Astrocyte (in vitro differentiated cells and primary cell): ENCODE results near the gene RPN2. TPM values are rescaled to one million over a fixed set of nuclear protein-coding genes. Genes with fewer than 3 reads are reported as not detected.

Source experiments
- DNase-seq: peaks from one replicate; pipeline ENCODE4 v3.0.0-alpha.2; 2010; ENCODE audit warnings: low read depth
- FAIRE-seq: peaks from 2 replicates; lab custom pipeline; 2011; peaks lifted over from hg19 to GRCh38; lab: Jason Lieb, UNC
- H2AFZ ChIP-seq: 2 replicates; pipeline ENCODE4 v1.6.0; 2012; ENCODE audit warnings: low read depth, low read length, inconsistent platforms
- H3K27ac ChIP-seq: 2 replicates; pipeline ENCODE4 v1.5.1; 2011; ENCODE audit warnings: low read depth, low read length, inconsistent platforms
- H3K27me3 ChIP-seq: 2 replicates; pipeline ENCODE4 v1.6.0; 2011; ENCODE audit warnings: low read length, inconsistent platforms; ENCODE audit not compliant: insufficient read depth
- H3K36me3 ChIP-seq: 2 replicates; pipeline ENCODE4 v1.5.1; 2011; ENCODE audit warnings: low read length, inconsistent platforms; ENCODE audit not compliant: insufficient read depth
- H3K4me1 ChIP-seq: 2 replicates; pipeline ENCODE4 v1.5.1; 2011; ENCODE audit warnings: low read length, inconsistent platforms; ENCODE audit not compliant: insufficient read depth
- H3K4me2 ChIP-seq: 2 replicates; pipeline ENCODE4 v1.6.0; 2012; ENCODE audit warnings: low read length, inconsistent platforms
- H3K4me3 ChIP-seq: 2 replicates; pipeline ENCODE4 v1.5.1; 2011; ENCODE audit warnings: low read depth, mild to moderate bottlenecking, low read length, inconsistent platforms; ENCODE audit not compliant: insufficient read depth
- H3K79me2 ChIP-seq: 2 replicates; pipeline ENCODE4 v1.6.0; 2012; ENCODE audit warnings: mild to moderate bottlenecking, low read length, inconsistent platforms; ENCODE audit not compliant: insufficient read depth
- H3K9ac ChIP-seq: 2 replicates; pipeline ENCODE4 v1.6.0; 2012; ENCODE audit warnings: mild to moderate bottlenecking, low read length, inconsistent platforms
- H3K9me3 ChIP-seq: 2 replicates; pipeline ENCODE4 v1.5.1; 2012; ENCODE audit warnings: low read depth, mild to moderate bottlenecking, low read length, inconsistent platforms; ENCODE audit not compliant: insufficient read depth
- H4K20me1 ChIP-seq: 2 replicates; pipeline ENCODE4 v1.6.0; 2012; ENCODE audit warnings: low read length, inconsistent platforms; ENCODE audit not compliant: insufficient read depth
- H3K27ac Mint-ChIP-seq: one replicate; pipeline ENCODE4 v1.8.0; 2021; ENCODE audit warnings: mild to moderate bottlenecking, mixed read lengths; ENCODE audit not compliant: unreplicated experiment
- H3K27me3 Mint-ChIP-seq: one replicate; pipeline ENCODE4 v1.8.0; 2021; ENCODE audit warnings: low read depth, mixed read lengths; ENCODE audit not compliant: unreplicated experiment
- H3K36me3 Mint-ChIP-seq: one replicate; pipeline ENCODE4 v1.8.0; 2021; ENCODE audit warnings: low read depth, mixed read lengths; ENCODE audit not compliant: unreplicated experiment
- H3K4me1 Mint-ChIP-seq: one replicate; pipeline ENCODE4 v1.8.0; 2021; ENCODE audit warnings: low read depth, mixed read lengths; ENCODE audit not compliant: unreplicated experiment
- H3K4me3 Mint-ChIP-seq: one replicate; pipeline ENCODE4 v1.8.0; 2021; ENCODE audit warnings: mild to moderate bottlenecking, moderate library complexity, mixed read lengths; ENCODE audit not compliant: unreplicated experiment
- H3K9me3 Mint-ChIP-seq: one replicate; pipeline ENCODE4 v1.8.0; 2021; ENCODE audit warnings: mild to moderate bottlenecking, mixed read lengths; ENCODE audit not compliant: unreplicated experiment
- EZH2 ChIP-seq: IDR thresholded peaks from 2 replicates; pipeline ENCODE4 v1.6.1; 2012; ENCODE audit warnings: mild to moderate bottlenecking, low read length, inconsistent platforms; ENCODE audit not compliant: insufficient read depth
- total RNA-seq: library from RNA; stranded (reverse); gene quantifications from 2 replicates; pipeline ENCODE4 v1.2.1, GENCODE V29; 2021
- TF ChIP-seq, protein P1 (sequence below): IDR thresholded peaks from 2 replicates; pipeline ENCODE4 v1.5.1; 2011; ENCODE audit warnings: low read depth, mild to moderate bottlenecking, inconsistent platforms, low read length, moderate library complexity; ENCODE audit not compliant: insufficient read depth

RPN2 gene
- total RNA-seq, 1 donor from 2014 or later, result 259 TPM

DNA sequence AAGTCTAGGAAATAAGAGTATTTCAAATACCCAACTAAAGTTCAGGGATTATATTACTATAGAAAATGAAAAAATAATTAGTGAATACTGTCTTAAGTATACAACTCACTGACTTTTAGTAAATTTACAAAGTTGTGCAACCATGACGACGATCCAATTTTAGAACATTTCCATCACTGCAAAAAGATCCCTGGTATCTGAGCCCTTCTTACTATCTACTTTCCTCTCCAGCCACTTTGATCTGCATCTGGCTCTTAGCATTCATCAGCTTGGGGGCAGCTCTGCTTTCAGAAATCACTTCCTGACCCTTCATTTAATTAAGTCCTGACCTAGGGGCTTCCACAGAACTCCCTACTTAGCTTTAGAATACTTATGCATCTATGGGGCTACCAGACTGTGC lies 45.2 kb upstream of the RPN2 start:
- FAIRE-seq, result no peak
- Histone ChIP-seq H2AFZ (no peak overlapping the region), H3K79me2 (no peaks in the 10 kb centered on the region), H3K4me1 (no peaks in the 10 kb centered on the region), H3K27ac (no peak overlapping the region), H3K4me3 (no peak overlapping the region), H3K27me3 (no peaks in the 10 kb centered on the region), H3K9ac (no peak overlapping the region), H3K9me3 (no peaks in the 10 kb centered on the region), H3K36me3 (no peaks in the 10 kb centered on the region), H4K20me1 (no peaks in the 10 kb centered on the region), H3K4me2 (no peak overlapping the region)
- H3K4me3 Mint-ChIP-seq, result no peak overlapping the region
- no peaks in the 10 kb centered on the region for H3K9me3 Mint-ChIP-seq
- no peak for TF ChIP-seq EZH2
- TF ChIP-seq, protein P1, sequence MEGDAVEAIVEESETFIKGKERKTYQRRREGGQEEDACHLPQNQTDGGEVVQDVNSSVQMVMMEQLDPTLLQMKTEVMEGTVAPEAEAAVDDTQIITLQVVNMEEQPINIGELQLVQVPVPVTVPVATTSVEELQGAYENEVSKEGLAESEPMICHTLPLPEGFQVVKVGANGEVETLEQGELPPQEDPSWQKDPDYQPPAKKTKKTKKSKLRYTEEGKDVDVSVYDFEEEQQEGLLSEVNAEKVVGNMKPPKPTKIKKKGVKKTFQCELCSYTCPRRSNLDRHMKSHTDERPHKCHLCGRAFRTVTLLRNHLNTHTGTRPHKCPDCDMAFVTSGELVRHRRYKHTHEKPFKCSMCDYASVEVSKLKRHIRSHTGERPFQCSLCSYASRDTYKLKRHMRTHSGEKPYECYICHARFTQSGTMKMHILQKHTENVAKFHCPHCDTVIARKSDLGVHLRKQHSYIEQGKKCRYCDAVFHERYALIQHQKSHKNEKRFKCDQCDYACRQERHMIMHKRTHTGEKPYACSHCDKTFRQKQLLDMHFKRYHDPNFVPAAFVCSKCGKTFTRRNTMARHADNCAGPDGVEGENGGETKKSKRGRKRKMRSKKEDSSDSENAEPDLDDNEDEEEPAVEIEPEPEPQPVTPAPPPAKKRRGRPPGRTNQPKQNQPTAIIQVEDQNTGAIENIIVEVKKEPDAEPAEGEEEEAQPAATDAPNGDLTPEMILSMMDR, result no peak
- H3K27ac Mint-ChIP-seq, result no peak overlapping the region
- no peaks in the 10 kb centered on the region for H3K4me1 Mint-ChIP-seq
- DNase-seq, result no peak
- H3K36me3 Mint-ChIP-seq, result no peaks in the 10 kb centered on the region
- peaks cover 20% of the 10 kb centered on the region for H3K27me3 Mint-ChIP-seq

GRCh38 chr20:37137547-37137946 lies 41.6 kb upstream of the RPN2 start:
- TF ChIP-seq, protein P1, result no peak
- peaks cover 18% of the 10 kb centered on the region for H3K27me3 Mint-ChIP-seq
- no peaks in the 10 kb centered on the region for H3K9me3 ChIP-seq
- H3K27ac ChIP-seq, result no peak overlapping the region
- no peak overlapping the region for H2AFZ ChIP-seq
- no peaks in the 10 kb centered on the region for H3K9me3 Mint-ChIP-seq
- DNase-seq (no peak), FAIRE-seq (no peak)
- H3K4me3 Mint-ChIP-seq, result no peak overlapping the region
- H3K4me1 ChIP-seq, result no peaks in the 10 kb centered on the region
- no peaks in the 10 kb centered on the region for H3K27me3 ChIP-seq
- no peaks in the 10 kb centered on the region for H3K79me2 ChIP-seq
- H3K9ac ChIP-seq, result no peak overlapping the region
- no peak overlapping the region for H3K4me2 ChIP-seq
- peaks cover 1% of the 10 kb centered on the region for H3K4me1 Mint-ChIP-seq
- no peak overlapping the region for H3K4me3 ChIP-seq
- no peaks in the 10 kb centered on the region for H4K20me1 ChIP-seq
- no peak overlapping the region for H3K27ac Mint-ChIP-seq
- no peaks in the 10 kb centered on the region for H3K36me3 Mint-ChIP-seq
- H3K36me3 ChIP-seq, result no peaks in the 10 kb centered on the region

DNA sequence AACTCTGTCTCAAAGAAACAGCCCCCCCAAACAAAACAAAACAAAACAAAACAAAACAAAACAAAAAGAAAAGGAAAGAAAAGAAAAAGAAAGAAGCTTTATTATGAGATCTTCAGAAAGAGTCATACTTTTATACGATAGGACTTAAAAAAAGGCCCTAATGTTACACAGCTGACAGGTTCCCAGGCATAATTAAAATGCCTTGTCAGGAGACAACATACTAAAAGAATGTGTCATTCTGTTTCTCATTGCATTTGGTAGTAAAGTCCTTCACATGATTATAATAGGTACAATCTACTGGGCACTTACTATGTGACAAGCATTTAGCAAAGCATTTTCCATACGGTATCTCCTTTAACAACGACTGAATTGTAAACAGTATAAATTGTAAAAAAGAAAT lies 36.4 kb upstream of the RPN2 start:
- Histone ChIP-seq H3K79me2 (no peaks in the 10 kb centered on the region), H3K27me3 (no peaks in the 10 kb centered on the region), H3K27ac (no peak overlapping the region), H3K4me3 (no peak overlapping the region), H3K4me1 (no peaks in the 10 kb centered on the region), H4K20me1 (no peaks in the 10 kb centered on the region), H2AFZ (no peak overlapping the region), H3K36me3 (no peaks in the 10 kb centered on the region), H3K9me3 (no peaks in the 10 kb centered on the region), H3K9ac (no peak overlapping the region), H3K4me2 (no peak overlapping the region)
- no peak for FAIRE-seq
- TF ChIP-seq EZH2, result no peak
- TF ChIP-seq, protein P1, result no peak
- peak; percentile 22 for DNase-seq
- peak overlapping the region; percentile 87 for H3K27ac Mint-ChIP-seq
- no peaks in the 10 kb centered on the region for H3K27me3 Mint-ChIP-seq
- H3K4me3 Mint-ChIP-seq, result no peak overlapping the region
- H3K4me1 Mint-ChIP-seq, result peaks cover 2% of the 10 kb centered on the region
- H3K9me3 Mint-ChIP-seq, result no peaks in the 10 kb centered on the region
- H3K36me3 Mint-ChIP-seq, result no peaks in the 10 kb centered on the region
